Measurements from ENCODE around the gene PLCL1. TPM values are rescaled to one million over a fixed set of nuclear protein-coding genes. Genes with fewer than 3 reads are reported as not detected.

The PLCL1 gene
- total and polyA plus RNA-seq, 10 of the 15 experiments (the other 5 are each of a cell fraction or from before 2014, with no cell fraction given) = 0.03 to 1.5 (median 0.22) TPM

- H4K20me1 ChIP-seq (ENCODE audit: control insufficient read depth, insufficient read depth) = no peaks in the 10 kb centered on the region
- ChIA-PET SMC1A (ENCODE audit: uncharacterized antibody, unreplicated experiment) (interaction anchor here (0.6 to 1.7 kb wide), 3 partner anchors 15 to 271 kb away, joined by 3 to 5 read pairs (median 4); no protein-coding TSS in a partner anchor), POLR2A (interaction anchor here (0.9 kb wide), 1 partner anchor 62 kb away, joined by 3 read pairs; no protein-coding TSS in a partner anchor), CTCF (interaction anchor here (0.9 to 2.5 kb wide), 5 partner anchors 11 to 504 kb away, joined by 3 to 10 read pairs (median 4); no protein-coding TSS in a partner anchor), RAD21 (ENCODE audit: unreplicated experiment) (interaction anchor here (1.5 kb wide), 1 partner anchor 504 kb away, joined by 3 read pairs; no protein-coding TSS in a partner anchor)
- 100% methylated on average over 1 of the region's 1 CpG for WGBS (ENCODE audit: insufficient coverage, insufficient replicate concordance, low lambda C conversion rate, missing lambda C conversion rate)
- H2AFZ ChIP-seq (ENCODE audit: control insufficient read depth, low read depth, low read length) = no peak overlapping the region
- no peak for TF ChIP-seq BHLHE40 (IDR thresholded peaks at IDR 0.05; ENCODE audit: borderline replicate concordance in 1 of 2, low read depth in 2 of 2, low read length in 1 of 2)
- TF ChIP-seq KAT2A (conservative IDR thresholded peaks at IDR 0.05; ENCODE audit: control insufficient read depth, low read depth, low read length) = no peak
- TF ChIP-seq SMAD5 (IDR thresholded peaks at IDR 0.05; ENCODE audit: low read depth) = no peak
- no peak for TF ChIP-seq SMAD1 (IDR thresholded peaks at IDR 0.05; ENCODE audit: low read depth, partially characterized antibody)
- TF ChIP-seq NRF1 (conservative IDR thresholded peaks at IDR 0.05; ENCODE audit: low read depth, low read length) = no peak
- TF ChIP-seq FOXK2 (IDR thresholded peaks at IDR 0.05) = no peak
- TF ChIP-seq CHD4 (IDR thresholded peaks at IDR 0.05) = no peak
- TF ChIP-seq, protein P1, sequence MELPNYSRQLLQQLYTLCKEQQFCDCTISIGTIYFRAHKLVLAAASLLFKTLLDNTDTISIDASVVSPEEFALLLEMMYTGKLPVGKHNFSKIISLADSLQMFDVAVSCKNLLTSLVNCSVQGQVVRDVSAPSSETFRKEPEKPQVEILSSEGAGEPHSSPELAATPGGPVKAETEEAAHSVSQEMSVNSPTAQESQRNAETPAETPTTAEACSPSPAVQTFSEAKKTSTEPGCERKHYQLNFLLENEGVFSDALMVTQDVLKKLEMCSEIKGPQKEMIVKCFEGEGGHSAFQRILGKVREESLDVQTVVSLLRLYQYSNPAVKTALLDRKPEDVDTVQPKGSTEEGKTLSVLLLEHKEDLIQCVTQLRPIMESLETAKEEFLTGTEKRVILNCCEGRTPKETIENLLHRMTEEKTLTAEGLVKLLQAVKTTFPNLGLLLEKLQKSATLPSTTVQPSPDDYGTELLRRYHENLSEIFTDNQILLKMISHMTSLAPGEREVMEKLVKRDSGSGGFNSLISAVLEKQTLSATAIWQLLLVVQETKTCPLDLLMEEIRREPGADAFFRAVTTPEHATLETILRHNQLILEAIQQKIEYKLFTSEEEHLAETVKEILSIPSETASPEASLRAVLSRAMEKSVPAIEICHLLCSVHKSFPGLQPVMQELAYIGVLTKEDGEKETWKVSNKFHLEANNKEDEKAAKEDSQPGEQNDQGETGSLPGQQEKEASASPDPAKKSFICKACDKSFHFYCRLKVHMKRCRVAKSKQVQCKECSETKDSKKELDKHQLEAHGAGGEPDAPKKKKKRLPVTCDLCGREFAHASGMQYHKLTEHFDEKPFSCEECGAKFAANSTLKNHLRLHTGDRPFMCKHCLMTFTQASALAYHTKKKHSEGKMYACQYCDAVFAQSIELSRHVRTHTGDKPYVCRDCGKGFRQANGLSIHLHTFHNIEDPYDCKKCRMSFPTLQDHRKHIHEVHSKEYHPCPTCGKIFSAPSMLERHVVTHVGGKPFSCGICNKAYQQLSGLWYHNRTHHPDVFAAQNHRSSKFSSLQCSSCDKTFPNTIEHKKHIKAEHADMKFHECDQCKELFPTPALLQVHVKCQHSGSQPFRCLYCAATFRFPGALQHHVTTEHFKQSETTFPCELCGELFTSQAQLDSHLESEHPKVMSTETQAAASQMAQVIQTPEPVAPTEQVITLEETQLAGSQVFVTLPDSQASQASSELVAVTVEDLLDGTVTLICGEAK (IDR thresholded peaks at IDR 0.05; ENCODE audit: borderline replicate concordance) = no peak
- TF ChIP-seq SUPT20H (IDR thresholded peaks at IDR 0.05; ENCODE audit: borderline replicate concordance, control insufficient read depth, low read depth, low read length) = no peak
- no peak for TF ChIP-seq CREM (IDR thresholded peaks at IDR 0.05; ENCODE audit: low read depth)
- TF ChIP-seq RCOR1 (conservative IDR thresholded peaks at IDR 0.05; ENCODE audit: low read depth, low read length) = no peak
- no TSS peak for BruUV-seq (replicated peaks)
- no peak overlapping the region for H3K4me3 ChIP-seq
- in situ Hi-C loops (cut with MboI) (no loop called here), intact Hi-C loops (cut with micrococcal nuclease; ENCODE audit: unreplicated experiment) (no loop called here)
- no peaks in the 10 kb centered on the region for H3K79me2 ChIP-seq (ENCODE audit: control insufficient read depth, insufficient read depth, low read length)
- DNase-seq (ENCODE audit: low read depth, low spot score) (no peak), FAIRE-seq (no peak), ATAC-seq (no peak)
- H3K27me3 ChIP-seq (replicated peaks in 1 of 2; ENCODE audit: control insufficient read depth in 2 of 2, insufficient read depth in 2 of 2, low read length in 1 of 2) = peaks cover 0 to 2% of the 10 kb centered on the region in 2 experiments; a peak in 2 of 4 replicates
- H3K36me3 ChIP-seq (ENCODE audit: control insufficient read depth in 2 of 2, insufficient read depth in 2 of 2, low read length in 1 of 2) = no peaks in the 10 kb centered on the region
- H3K4me1 ChIP-seq (ENCODE audit: control insufficient read depth, insufficient read depth, low read length) = no peaks in the 10 kb centered on the region
- H3K4me2 ChIP-seq (ENCODE audit: control insufficient read depth, insufficient read depth) = no peak overlapping the region
- H3K27ac ChIP-seq (ENCODE audit: control insufficient read depth, insufficient read depth) = no peak overlapping the region
- no peaks in the 10 kb centered on the region; the same call in 2 of the 3 replicates for H3K9me3 ChIP-seq (replicated peaks; ENCODE audit: control insufficient read depth, insufficient read depth, low read length)
- no peak overlapping the region for H3K9ac ChIP-seq (ENCODE audit: control insufficient read depth, insufficient read depth, low read length)
Measured at GRCh38 chr2:197793456-197793855, 10.9 kb upstream of the PLCL1 start.
